HCT116 (cell line): ENCODE results near the gene C2orf92. TPM values are rescaled to one million over a fixed set of nuclear protein-coding genes. Genes with fewer than 3 reads are reported as not detected.

Experiments
- ATAC-seq: fragments of 200-7000 bp; cut with Tn5 transposase; 2 replicates; pipeline ENCODE4 v1.9.1; 2020; ENCODE audit warnings: mild to moderate bottlenecking, moderate library complexity
- BruUV-seq: library from RNA; stranded (reverse); fragments of 400-500 nt; replicated peaks from 2 replicates; lab custom pipeline; 2021; lab: Mats Ljungman, UMichigan
- CTCF ChIA-PET: fragments of 300-600 bp; sonication (Branson Sonifier 250); formaldehyde crosslinking; loops from one replicate; lab custom pipeline; 2021; ENCODE audit warnings: antibody characterized with exemption; lab: Charles Lee
- POLR2A ChIA-PET: fragments of 300-600, 350-600 bp; sonication (Branson Sonifier 250); formaldehyde crosslinking; loops from one replicate; lab custom pipeline; 2021; ENCODE audit warnings: antibody characterized with exemption; lab: Charles Lee
- RAD21 ChIA-PET, 2 experiments: fragments of 300-600 bp; sonication (Branson Sonifier 250); formaldehyde crosslinking; loops; one replicate each; lab custom pipeline; 2023; ENCODE audit warnings: low total read pairs in 2 of 2; ENCODE audit not compliant: uncharacterized antibody in 2 of 2, unreplicated experiment in 2 of 2, low non-redundant PET in 1 of 2; lab: Charles Lee
- DNase-seq: peaks from one replicate; pipeline ENCODE4 v3.0.0-alpha.2; 2010; ENCODE audit warnings: low read depth, low spot score
- H2AFZ ChIP-seq: fragments of 200-600 bp; shearing (Covaris generic), sonication (generic); 2 replicates; pipeline ENCODE4 v1.6.1; 2017; ENCODE audit warnings: low read depth, mixed run types, mixed read lengths, antibody characterized with exemption, low read length; ENCODE audit not compliant: poor library complexity, severe bottlenecking
- H3K27ac ChIP-seq: 2 replicates; pipeline ENCODE4 v1.5.1; 2012; ENCODE audit warnings: low read depth, low read length
- H3K27me3 ChIP-seq: fragments of 200-600 bp; sonication (generic); 2 replicates; pipeline ENCODE4 v1.6.1; 2016; ENCODE audit warnings: mixed run types, low read length, mixed read lengths; ENCODE audit not compliant: insufficient read depth
- H3K36me3 ChIP-seq, 2 experiments: fragments of 200-500 bp in 1 of 2; fragments of 200-600 bp in 1 of 2; sonication (Bioruptor generic) in 1 of 2; sonication (generic) in 1 of 2; 2 replicates each; pipeline versions ENCODE4 v1.5.1 to v1.6.1; 2014 to 2016; ENCODE audit warnings: low read length in 2 of 2, inconsistent platforms in 1 of 2, mixed read lengths in 1 of 2, mixed run types in 1 of 2; ENCODE audit not compliant: insufficient read depth in 2 of 2, control insufficient read depth in 1 of 2
- H3K4me1 ChIP-seq, 2 experiments: fragments of 200-600 bp in 1 of 2; sonication (generic) in 1 of 2; 2 replicates each; pipeline versions ENCODE4 v1.5.1 to v1.6.1; 2012 to 2017; ENCODE audit warnings: low read length in 2 of 2, inconsistent platforms in 1 of 2, mild to moderate bottlenecking in 1 of 2, mixed read lengths in 1 of 2, mixed run types in 1 of 2, moderate library complexity in 1 of 2; ENCODE audit not compliant: insufficient read depth in 2 of 2, control insufficient read depth in 1 of 2
- H3K4me2 ChIP-seq: fragments of 200-600 bp; sonication (generic); 2 replicates; pipeline ENCODE4 v1.6.1; 2017; ENCODE audit warnings: mixed run types, low read length, mixed read lengths
- H3K4me3 ChIP-seq, 2 experiments: fragments of 200-600 bp in 1 of 2; sonication (generic) in 1 of 2; replicated peaks in 1 of 2; 2 replicates each; pipeline ENCODE4 v1.5.1; 2011 to 2016; ENCODE audit warnings: low read length in 2 of 2, control low read depth in 1 of 2, low read depth in 1 of 2, mild to moderate bottlenecking in 1 of 2, mixed read lengths in 1 of 2, mixed run types in 1 of 2
- H3K79me2 ChIP-seq: fragments of 200-600 bp; sonication (generic); 2 replicates; pipeline ENCODE4 v1.6.1; 2017; ENCODE audit warnings: mild to moderate bottlenecking, mixed run types, low read length, moderate library complexity, mixed read lengths; ENCODE audit not compliant: insufficient read depth
- H3K9ac ChIP-seq: fragments of 200-600 bp; sonication (generic); 2 replicates; pipeline ENCODE4 v1.6.1; 2016; ENCODE audit warnings: low read length, mixed read lengths
- H3K9me2 ChIP-seq: fragments of 200-600 bp; sonication (generic), shearing (Covaris generic); 2 replicates; pipeline ENCODE4 v1.6.1; 2017; ENCODE audit warnings: mixed run types, mild to moderate bottlenecking, moderate library complexity; ENCODE audit not compliant: insufficient read depth
- H3K9me3 ChIP-seq, 2 experiments: fragments of 200-500 bp in 1 of 2; fragments of 200-600 bp in 1 of 2; sonication (Bioruptor generic) in 1 of 2; sonication (generic) in 1 of 2; 2 replicates each; pipeline ENCODE4 v1.6.1; 2014 to 2017; ENCODE audit warnings: low read length in 2 of 2, mixed read lengths in 2 of 2, inconsistent platforms in 1 of 2, low read depth in 1 of 2, mild to moderate bottlenecking in 1 of 2, mixed run types in 1 of 2, moderate library complexity in 1 of 2; ENCODE audit not compliant: control insufficient read depth in 1 of 2, insufficient read depth in 1 of 2
- H4K20me1 ChIP-seq: fragments of 200-600 bp; sonication (generic), shearing (Covaris generic); 2 replicates; pipeline ENCODE4 v1.6.1; 2017; ENCODE audit warnings: mixed run types, mild to moderate bottlenecking, moderate library complexity; ENCODE audit not compliant: insufficient read depth
- ATF3 ChIP-seq: IDR thresholded peaks from 2 replicates; pipeline ENCODE4 v1.6.1; 2012
- CBX3 ChIP-seq: IDR thresholded peaks from 2 replicates; pipeline ENCODE4 v1.6.1; 2012; ENCODE audit warnings: low read depth
- EGR1 ChIP-seq: IDR thresholded peaks from 2 replicates; pipeline ENCODE4 v1.6.1; 2012; ENCODE audit warnings: low read depth
- FOSL1 ChIP-seq: IDR thresholded peaks from 2 replicates; pipeline ENCODE4 v1.6.1; 2012; ENCODE audit warnings: low read depth
- POLR2A ChIP-seq: IDR thresholded peaks from 2 replicates; pipeline ENCODE4 v1.7.0; 2011; ENCODE audit warnings: borderline replicate concordance; ENCODE audit not compliant: insufficient read depth, insufficient read length; ENCODE audit errors: extremely low read depth
- POLR2AphosphoS5 ChIP-seq: IDR thresholded peaks from 2 replicates; pipeline ENCODE4 v1.6.1; 2011; ENCODE audit warnings: mild to moderate bottlenecking, low read depth, low read length, moderate library complexity
- RAD21 ChIP-seq: IDR thresholded peaks from 2 replicates; pipeline ENCODE4 v1.6.1; 2012; ENCODE audit warnings: low read depth, mild to moderate bottlenecking
- REST ChIP-seq: IDR thresholded peaks from 2 replicates; pipeline ENCODE4 v1.6.1; 2012; ENCODE audit warnings: low read depth
- SP1 ChIP-seq: IDR thresholded peaks from 2 replicates; pipeline ENCODE4 v1.6.1; 2012; ENCODE audit warnings: low read depth
- SRF ChIP-seq: IDR thresholded peaks from 2 replicates; pipeline ENCODE4 v1.6.1; 2012; ENCODE audit warnings: low read depth
- YY1 ChIP-seq: IDR thresholded peaks from 2 replicates; pipeline ENCODE4 v1.6.1; 2011; ENCODE audit warnings: low read length, low read depth, moderate library complexity, mild to moderate bottlenecking; ENCODE audit not compliant: insufficient replicate concordance; ENCODE audit errors: extremely low read depth
- ZBTB33 ChIP-seq: IDR thresholded peaks from 2 replicates; pipeline ENCODE4 v1.6.1; 2011; ENCODE audit warnings: mild to moderate bottlenecking, low read length, moderate library complexity; ENCODE audit not compliant: insufficient replicate concordance; ENCODE audit errors: extremely low read depth
- ZFX ChIP-seq: fragments of 450-650 bp; IDR thresholded peaks from 2 replicates; pipeline ENCODE4 v1.6.1; 2017
- ZNF274 ChIP-seq: fragments of 200-500 bp; sonication (Bioruptor generic); IDR thresholded peaks from 2 replicates; pipeline ENCODE4 v1.6.1; 2014; ENCODE audit warnings: mild to moderate bottlenecking, low read depth, low read length, inconsistent platforms
- intact Hi-C: fragments of 100-400 bp; cut with micrococcal nuclease; formaldehyde crosslinking; loops from 2 replicates; pipeline ENCODE4 v1.10.0; 2022
- total RNA-seq: library from RNA; stranded (reverse); gene quantifications from one replicate; pipeline ENCODE4 v1.2.1, GENCODE V29; 2021; ENCODE audit not compliant: unreplicated experiment

C2orf92 gene
- total RNA-seq, 1 experiment from 2014 or later, result 3.0 TPM

- TF ChIP-seq YY1 (no peak), FOSL1 (no peak), SRF (no peak), CBX3 (no peak), ZFX (no peak), EGR1 (no peak)
Observed at GRCh38 chr2:97724501-97724900, 55.0 kb downstream of the C2orf92 start (continued).

GRCh38 chr2:97724946-97725688 is 55.6 kb downstream of the C2orf92 start:
- BruUV-seq, result no TSS peak
- intact Hi-C loops, result no loop called here
- no peak for TF ChIP-seq ZBTB33
- no peak for TF ChIP-seq POLR2A
- no peak for TF ChIP-seq ZFX
- no peak for TF ChIP-seq SP1
- TF ChIP-seq FOSL1, result no peak
- TF ChIP-seq RAD21, result no peak
- TF ChIP-seq CBX3, result no peak
- no peak for TF ChIP-seq REST
- no peak for TF ChIP-seq ZNF274
- TF ChIP-seq POLR2AphosphoS5, result no peak
- no peak for TF ChIP-seq ATF3
- Histone ChIP-seq H3K27ac (no peak overlapping the region), H3K4me2 (no peak overlapping the region), H3K79me2 (no peaks in the 10 kb centered on the region), H4K20me1 (no peaks in the 10 kb centered on the region), H3K9me3 (no peaks in the 10 kb centered on the region), H3K4me3 (no peak overlapping the region), H3K36me3 (no peaks in the 10 kb centered on the region), H3K9me2 (no peaks in the 10 kb centered on the region), H3K27me3 (no peaks in the 10 kb centered on the region), H2AFZ (no peak overlapping the region), H3K9ac (no peak overlapping the region), H3K4me1 (no peaks in the 10 kb centered on the region)
- ATAC-seq, result no peak
- CTCF ChIA-PET, result no interaction called here
- RAD21 ChIA-PET, result no interaction called here
- no peak for DNase-seq
- POLR2A ChIA-PET, result no interaction called here
